K562 (cell line): ENCODE results near the gene GALNS. TPM values are rescaled to one million over a fixed set of nuclear protein-coding genes. Genes with fewer than 3 reads are reported as not detected.

Experiments used
- CREM ChIP-seq: IDR thresholded peaks from 2 replicates; pipeline ENCODE4 v1.6.1; 2014; ENCODE audit warnings: antibody characterized with exemption, low read depth
- FIP1L1 ChIP-seq: fragments of 200-400 bp; formaldehyde crosslinking; IDR thresholded peaks from 2 replicates; pipeline ENCODE4 v1.6.1; 2018; ENCODE audit warnings: mild to moderate bottlenecking, low read depth, low read length; ENCODE audit not compliant: poor library complexity, severe bottlenecking
- FOXP1 ChIP-seq: sonication (generic); formaldehyde crosslinking; IDR thresholded peaks from 2 replicates; pipeline ENCODE4 v1.8.0; 2022; ENCODE audit warnings: mild to moderate bottlenecking, missing genetic modification reagents
- GTF2E2 ChIP-seq: fragments of 200-800 bp; sonication (Bioruptor generic); IDR thresholded peaks from 2 replicates; pipeline ENCODE4 v1.6.1; 2016; ENCODE audit warnings: missing genetic modification characterization, missing compliant biosample characterization
- HDAC1 ChIP-seq, 2 experiments: fragments of 450-650 bp; IDR thresholded peaks; 2 replicates each; pipeline ENCODE4 v1.6.1; 2016 to 2017; ENCODE audit warnings: inconsistent platforms in 1 of 2, mild to moderate bottlenecking in 1 of 2, moderate library complexity in 1 of 2
- KAT8 ChIP-seq: fragments of 450-650 bp; IDR thresholded peaks from 2 replicates; pipeline ENCODE4 v1.6.1; 2016; ENCODE audit warnings: low read depth, mild to moderate bottlenecking
- MTA1 ChIP-seq: fragments of 450-650 bp; IDR thresholded peaks from 2 replicates; pipeline ENCODE4 v1.6.1; 2017; ENCODE audit warnings: borderline replicate concordance
- NR2C2 ChIP-seq, 2 experiments: fragments of 200-800 bp in 1 of 2; sonication (Bioruptor generic) in 1 of 2; sonication (generic) in 1 of 2; formaldehyde crosslinking in 1 of 2; IDR thresholded peaks; 2 replicates each; pipeline versions ENCODE4 v1.6.1 to v1.8.0; 2016 to 2022; ENCODE audit warnings: mild to moderate bottlenecking in 1 of 2, missing compliant biosample characterization in 1 of 2, missing genetic modification characterization in 1 of 2, missing genetic modification reagents in 1 of 2
- POLR2B ChIP-seq: fragments of 450-650 bp; IDR thresholded peaks from 2 replicates; pipeline ENCODE4 v1.6.1; 2018; ENCODE audit warnings: low read depth; ENCODE audit not compliant: partially characterized antibody
- SP1 ChIP-seq: sonication (generic); formaldehyde crosslinking; IDR thresholded peaks from 2 replicates; pipeline ENCODE4 v1.8.1; 2022; ENCODE audit warnings: mild to moderate bottlenecking, missing genetic modification reagents
- ZKSCAN3 ChIP-seq: fragments of 250-450 bp; sonication (Bioruptor Pico); IDR thresholded peaks from 2 replicates; pipeline ENCODE4 v1.4.0; 2020
- polyA plus RNA-seq, 8 experiments: library from polyadenylated mRNA; depleted of rRNA in 4 of 8; stranded (reverse) in 5 of 8; unstranded in 3 of 8; fragments of >200 nt; fragmentation: Nextera tagmentation in 2 of 8; fragmentation: Illumina TruSeq in 1 of 8; extraction: Ambion mirVana in 2 of 8; extraction: Trizol in 1 of 8; gene quantifications; 2 replicates each; pipeline versions ENCODE4 v1.2.1 to v1.2.3, GENCODE V29; 2011 to 2014; ENCODE audit warnings: inconsistent platforms in 1 of 8, missing spikeins in 1 of 8
- total RNA-seq, 7 experiments: library from RNA; depleted of rRNA in 6 of 7; stranded (reverse); fragments of >200 nt in 6 of 7; fragmentation: Illumina TruSeq in 2 of 7; extraction: Trizol in 2 of 7; gene quantifications; 2 replicates each; pipeline versions ENCODE4 v1.2.1 to v1.2.3, GENCODE V29; 2011 to 2021; ENCODE audit warnings: low replicate concordance in 1 of 7
- TF ChIP-seq, protein P1 (sequence below), 2 experiments: IDR thresholded peaks; 2 replicates each; pipeline ENCODE4 v1.6.1; 2011; ENCODE audit warnings: borderline replicate concordance in 1 of 2, control low read depth in 1 of 2, low read depth in 1 of 2, low read length in 1 of 2, mild to moderate bottlenecking in 1 of 2, mixed read lengths in 1 of 2, moderate library complexity in 1 of 2; ENCODE audit not compliant: insufficient read depth in 1 of 2, insufficient read length in 1 of 2, poor library complexity in 1 of 2, severe bottlenecking in 1 of 2; ENCODE audit errors: extremely low read depth in 1 of 2
- TF ChIP-seq, protein P2 (sequence below): fragments of 250-450 bp; sonication (Bioruptor Pico); IDR thresholded peaks from 2 replicates; pipeline ENCODE4 v1.8.0; 2021; ENCODE audit warnings: moderate library complexity, mild to moderate bottlenecking, inconsistent platforms
- TF ChIP-seq, protein P3 (sequence below): fragments of 450-650 bp; IDR thresholded peaks from 2 replicates; pipeline ENCODE4 v1.6.1; 2016; ENCODE audit warnings: mild to moderate bottlenecking, moderate library complexity

GALNS gene
- total and polyA plus RNA-seq, 9 of the 15 experiments (the other 6 are each of a cell fraction or from before 2014, with no cell fraction given) = 0.38 to 13.2 (median 4.3) TPM

DNA sequence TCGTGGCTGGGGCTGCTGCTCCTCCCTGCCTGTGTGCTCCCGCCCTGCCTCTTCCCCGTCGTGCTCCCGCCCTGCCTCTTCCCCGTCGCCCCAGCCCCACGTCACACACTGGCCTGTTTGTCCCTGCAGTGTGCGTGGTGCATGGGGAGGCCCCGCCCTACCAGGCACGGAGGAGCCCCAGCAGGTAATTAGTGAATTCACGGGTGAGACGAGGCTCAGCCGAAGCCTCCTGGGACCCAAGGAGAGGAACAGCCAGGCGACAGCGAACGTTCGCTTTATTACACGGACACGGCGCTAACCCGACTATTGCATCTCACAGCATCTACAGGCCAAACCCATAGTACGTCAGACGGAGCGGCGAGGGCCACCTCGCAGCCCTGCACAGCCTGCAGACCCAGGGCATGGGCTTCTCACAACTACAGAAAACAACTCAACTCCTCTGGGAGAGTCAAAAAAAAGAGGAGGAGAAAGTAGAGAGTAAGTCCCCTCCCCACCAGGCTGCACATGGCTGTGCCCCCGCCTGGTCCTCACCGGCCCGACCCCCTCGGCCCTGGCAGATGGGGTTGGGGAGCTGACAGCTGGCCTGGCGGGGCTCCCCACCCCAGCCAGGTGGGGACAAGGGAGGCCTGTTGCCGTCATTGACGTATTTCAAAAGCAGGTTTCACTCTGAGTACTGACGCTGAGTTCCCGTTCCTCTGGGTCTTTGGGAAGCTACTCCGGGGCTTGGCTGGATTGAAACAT is 14.0 kb upstream of the GALNS start (continued):
- TF ChIP-seq FIP1L1 = peak; percentile 24
- TF ChIP-seq FOXP1 (CRISPR knock-in tag) = no peak
- TF ChIP-seq NR2C2 (CRISPR knock-in tag; IDR thresholded peaks at IDR 0.05) = 0 out of 2 replicates have a peak, but pooled peaks have one; percentile 37
- TF ChIP-seq NR2C2 (tag; IDR thresholded peaks at IDR 0.05) = no peak
- no peak for TF ChIP-seq GTF2E2 (tag)
- TF ChIP-seq HDAC1 (IDR thresholded peaks at IDR 0.05) = no peak
- TF ChIP-seq, protein P1, sequence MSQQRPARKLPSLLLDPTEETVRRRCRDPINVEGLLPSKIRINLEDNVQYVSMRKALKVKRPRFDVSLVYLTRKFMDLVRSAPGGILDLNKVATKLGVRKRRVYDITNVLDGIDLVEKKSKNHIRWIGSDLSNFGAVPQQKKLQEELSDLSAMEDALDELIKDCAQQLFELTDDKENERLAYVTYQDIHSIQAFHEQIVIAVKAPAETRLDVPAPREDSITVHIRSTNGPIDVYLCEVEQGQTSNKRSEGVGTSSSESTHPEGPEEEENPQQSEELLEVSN (IDR thresholded peaks at IDR 0.05; ENCODE audit: borderline replicate concordance in 1 of 2, extremely low read depth in 1 of 2, insufficient read depth in 1 of 2, insufficient read length in 1 of 2, low read depth in 1 of 2, low read length in 1 of 2, poor library complexity in 1 of 2, severe bottlenecking in 1 of 2) = peak in 1 of 2 experiments; percentile 61
- no peak for TF ChIP-seq ZKSCAN3 (CRISPR knock-in tag)
- TF ChIP-seq MTA1 = peak; percentile 88
- TF ChIP-seq KAT8 = 0 out of 2 replicates have a peak, but pooled peaks have one; percentile 17
- no peak for TF ChIP-seq POLR2B
- peak; percentile 19; the same call in 1 of the 2 replicates for TF ChIP-seq SP1
- TF ChIP-seq, protein P2, sequence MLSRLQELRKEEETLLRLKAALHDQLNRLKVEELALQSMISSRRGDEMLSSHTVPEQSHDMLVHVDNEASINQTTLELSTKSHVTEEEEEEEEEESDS (CRISPR knock-in tag) = no peak
- peak; percentile 91 for TF ChIP-seq CREM
- TF ChIP-seq, protein P3, sequence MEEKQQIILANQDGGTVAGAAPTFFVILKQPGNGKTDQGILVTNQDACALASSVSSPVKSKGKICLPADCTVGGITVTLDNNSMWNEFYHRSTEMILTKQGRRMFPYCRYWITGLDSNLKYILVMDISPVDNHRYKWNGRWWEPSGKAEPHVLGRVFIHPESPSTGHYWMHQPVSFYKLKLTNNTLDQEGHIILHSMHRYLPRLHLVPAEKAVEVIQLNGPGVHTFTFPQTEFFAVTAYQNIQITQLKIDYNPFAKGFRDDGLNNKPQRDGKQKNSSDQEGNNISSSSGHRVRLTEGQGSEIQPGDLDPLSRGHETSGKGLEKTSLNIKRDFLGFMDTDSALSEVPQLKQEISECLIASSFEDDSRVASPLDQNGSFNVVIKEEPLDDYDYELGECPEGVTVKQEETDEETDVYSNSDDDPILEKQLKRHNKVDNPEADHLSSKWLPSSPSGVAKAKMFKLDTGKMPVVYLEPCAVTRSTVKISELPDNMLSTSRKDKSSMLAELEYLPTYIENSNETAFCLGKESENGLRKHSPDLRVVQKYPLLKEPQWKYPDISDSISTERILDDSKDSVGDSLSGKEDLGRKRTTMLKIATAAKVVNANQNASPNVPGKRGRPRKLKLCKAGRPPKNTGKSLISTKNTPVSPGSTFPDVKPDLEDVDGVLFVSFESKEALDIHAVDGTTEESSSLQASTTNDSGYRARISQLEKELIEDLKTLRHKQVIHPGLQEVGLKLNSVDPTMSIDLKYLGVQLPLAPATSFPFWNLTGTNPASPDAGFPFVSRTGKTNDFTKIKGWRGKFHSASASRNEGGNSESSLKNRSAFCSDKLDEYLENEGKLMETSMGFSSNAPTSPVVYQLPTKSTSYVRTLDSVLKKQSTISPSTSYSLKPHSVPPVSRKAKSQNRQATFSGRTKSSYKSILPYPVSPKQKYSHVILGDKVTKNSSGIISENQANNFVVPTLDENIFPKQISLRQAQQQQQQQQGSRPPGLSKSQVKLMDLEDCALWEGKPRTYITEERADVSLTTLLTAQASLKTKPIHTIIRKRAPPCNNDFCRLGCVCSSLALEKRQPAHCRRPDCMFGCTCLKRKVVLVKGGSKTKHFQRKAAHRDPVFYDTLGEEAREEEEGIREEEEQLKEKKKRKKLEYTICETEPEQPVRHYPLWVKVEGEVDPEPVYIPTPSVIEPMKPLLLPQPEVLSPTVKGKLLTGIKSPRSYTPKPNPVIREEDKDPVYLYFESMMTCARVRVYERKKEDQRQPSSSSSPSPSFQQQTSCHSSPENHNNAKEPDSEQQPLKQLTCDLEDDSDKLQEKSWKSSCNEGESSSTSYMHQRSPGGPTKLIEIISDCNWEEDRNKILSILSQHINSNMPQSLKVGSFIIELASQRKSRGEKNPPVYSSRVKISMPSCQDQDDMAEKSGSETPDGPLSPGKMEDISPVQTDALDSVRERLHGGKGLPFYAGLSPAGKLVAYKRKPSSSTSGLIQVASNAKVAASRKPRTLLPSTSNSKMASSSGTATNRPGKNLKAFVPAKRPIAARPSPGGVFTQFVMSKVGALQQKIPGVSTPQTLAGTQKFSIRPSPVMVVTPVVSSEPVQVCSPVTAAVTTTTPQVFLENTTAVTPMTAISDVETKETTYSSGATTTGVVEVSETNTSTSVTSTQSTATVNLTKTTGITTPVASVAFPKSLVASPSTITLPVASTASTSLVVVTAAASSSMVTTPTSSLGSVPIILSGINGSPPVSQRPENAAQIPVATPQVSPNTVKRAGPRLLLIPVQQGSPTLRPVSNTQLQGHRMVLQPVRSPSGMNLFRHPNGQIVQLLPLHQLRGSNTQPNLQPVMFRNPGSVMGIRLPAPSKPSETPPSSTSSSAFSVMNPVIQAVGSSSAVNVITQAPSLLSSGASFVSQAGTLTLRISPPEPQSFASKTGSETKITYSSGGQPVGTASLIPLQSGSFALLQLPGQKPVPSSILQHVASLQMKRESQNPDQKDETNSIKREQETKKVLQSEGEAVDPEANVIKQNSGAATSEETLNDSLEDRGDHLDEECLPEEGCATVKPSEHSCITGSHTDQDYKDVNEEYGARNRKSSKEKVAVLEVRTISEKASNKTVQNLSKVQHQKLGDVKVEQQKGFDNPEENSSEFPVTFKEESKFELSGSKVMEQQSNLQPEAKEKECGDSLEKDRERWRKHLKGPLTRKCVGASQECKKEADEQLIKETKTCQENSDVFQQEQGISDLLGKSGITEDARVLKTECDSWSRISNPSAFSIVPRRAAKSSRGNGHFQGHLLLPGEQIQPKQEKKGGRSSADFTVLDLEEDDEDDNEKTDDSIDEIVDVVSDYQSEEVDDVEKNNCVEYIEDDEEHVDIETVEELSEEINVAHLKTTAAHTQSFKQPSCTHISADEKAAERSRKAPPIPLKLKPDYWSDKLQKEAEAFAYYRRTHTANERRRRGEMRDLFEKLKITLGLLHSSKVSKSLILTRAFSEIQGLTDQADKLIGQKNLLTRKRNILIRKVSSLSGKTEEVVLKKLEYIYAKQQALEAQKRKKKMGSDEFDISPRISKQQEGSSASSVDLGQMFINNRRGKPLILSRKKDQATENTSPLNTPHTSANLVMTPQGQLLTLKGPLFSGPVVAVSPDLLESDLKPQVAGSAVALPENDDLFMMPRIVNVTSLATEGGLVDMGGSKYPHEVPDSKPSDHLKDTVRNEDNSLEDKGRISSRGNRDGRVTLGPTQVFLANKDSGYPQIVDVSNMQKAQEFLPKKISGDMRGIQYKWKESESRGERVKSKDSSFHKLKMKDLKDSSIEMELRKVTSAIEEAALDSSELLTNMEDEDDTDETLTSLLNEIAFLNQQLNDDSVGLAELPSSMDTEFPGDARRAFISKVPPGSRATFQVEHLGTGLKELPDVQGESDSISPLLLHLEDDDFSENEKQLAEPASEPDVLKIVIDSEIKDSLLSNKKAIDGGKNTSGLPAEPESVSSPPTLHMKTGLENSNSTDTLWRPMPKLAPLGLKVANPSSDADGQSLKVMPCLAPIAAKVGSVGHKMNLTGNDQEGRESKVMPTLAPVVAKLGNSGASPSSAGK = peak; percentile 27; the same call in 1 of the 2 replicates
